ENCODE results near the gene ADAMTS6.
"Not testable (repeated sequence)": the region's sequence is repeated elsewhere in the genome, so short reads cannot be mapped to it uniquely, and the experiment has no call there.

ADAMTS6 gene

DNA sequence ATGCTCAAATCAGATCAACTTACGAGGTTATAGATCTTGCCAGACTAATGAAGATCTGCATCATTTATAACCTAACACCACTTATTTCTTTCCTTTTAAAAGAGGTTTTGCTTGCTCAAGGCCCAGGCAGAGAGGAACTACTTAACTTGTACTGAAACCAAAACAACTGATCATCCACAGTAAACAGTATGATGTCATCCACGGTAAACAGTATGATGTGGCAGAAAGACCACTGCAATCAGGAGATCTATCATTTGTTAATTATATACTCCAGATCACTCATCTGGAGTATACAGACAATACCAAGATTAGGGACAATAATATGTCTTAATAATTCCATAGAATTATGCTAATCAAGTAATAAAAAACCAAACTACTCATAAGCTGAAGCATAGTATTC lies 116.8 kb downstream of the ADAMTS6 start:
- DNase-seq, result peak; percentile 51

- DNase-seq, result no peak
Observed at GRCh38 chr5:65363499-65363898, 118.2 kb downstream of the ADAMTS6 start.

GRCh38 chr5:65359981-65360380 lies 121.7 kb downstream of the ADAMTS6 start:
- peak; percentile 29 for DNase-seq

GRCh38 chr5:65359569-65359968 lies 122.2 kb downstream of the ADAMTS6 start:
- DNase-seq, result no peak

DNA sequence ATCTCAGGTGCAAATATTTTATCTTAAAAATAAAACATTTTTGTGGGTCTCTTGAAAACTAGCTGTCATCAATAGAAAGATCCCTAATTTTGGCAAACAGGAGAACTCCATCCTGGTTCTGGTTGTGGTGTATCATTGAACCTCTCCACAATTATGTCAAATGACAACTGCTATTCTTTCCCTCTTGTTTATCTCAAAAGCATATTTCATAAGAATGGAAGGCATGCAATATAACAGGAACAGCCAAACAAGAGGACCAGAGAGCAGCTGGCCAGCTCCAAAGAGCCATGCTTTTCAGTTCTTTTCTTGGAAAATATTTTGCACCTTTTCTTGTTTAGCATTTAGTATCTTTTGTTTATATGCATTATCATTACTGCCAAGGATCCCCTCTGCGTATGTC lies 125.4 kb downstream of the ADAMTS6 start:
- DNase-seq, result no peak

DNA sequence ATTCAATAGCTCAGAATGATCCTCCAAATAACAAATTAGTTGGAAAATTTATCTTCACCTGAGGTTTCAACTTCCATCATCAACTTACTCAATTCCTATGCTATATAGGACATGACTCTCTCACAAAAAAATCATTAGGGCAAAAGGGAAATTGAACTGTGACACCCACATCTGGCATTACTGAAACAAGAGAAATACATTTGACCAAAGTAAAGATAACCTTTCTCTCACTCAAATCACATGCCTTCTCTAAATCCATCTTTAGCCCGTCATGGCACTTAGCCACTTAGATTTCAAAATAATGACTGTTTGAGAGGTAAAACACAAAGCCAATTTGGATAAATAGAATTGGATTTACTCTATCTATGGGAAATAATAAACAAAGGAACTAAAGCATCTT lies 126.4 kb downstream of the ADAMTS6 start:
- DNase-seq, result no peak

DNA sequence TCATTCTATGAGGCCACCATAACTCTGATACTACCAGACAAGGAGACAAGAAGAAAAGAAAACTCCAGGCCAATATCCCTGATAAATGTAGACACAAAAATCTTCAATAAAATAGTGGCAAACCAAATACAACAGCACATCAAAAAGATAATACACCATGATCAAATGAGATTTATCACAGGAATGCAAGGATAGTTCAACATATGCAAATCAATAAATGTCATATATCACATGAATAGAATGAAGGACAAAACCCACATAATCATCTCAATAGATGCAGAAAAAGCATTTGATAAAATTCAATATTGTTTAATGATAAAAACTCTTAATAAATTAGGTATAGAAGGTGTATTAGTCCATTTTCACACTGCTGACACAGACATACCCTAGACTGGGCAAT lies 139.9 kb downstream of the ADAMTS6 start:
- no peak for DNase-seq

GRCh38 chr5:65338606-65339151 lies 143.0 kb downstream of the ADAMTS6 start:
- DNase-seq, result no peak

DNA sequence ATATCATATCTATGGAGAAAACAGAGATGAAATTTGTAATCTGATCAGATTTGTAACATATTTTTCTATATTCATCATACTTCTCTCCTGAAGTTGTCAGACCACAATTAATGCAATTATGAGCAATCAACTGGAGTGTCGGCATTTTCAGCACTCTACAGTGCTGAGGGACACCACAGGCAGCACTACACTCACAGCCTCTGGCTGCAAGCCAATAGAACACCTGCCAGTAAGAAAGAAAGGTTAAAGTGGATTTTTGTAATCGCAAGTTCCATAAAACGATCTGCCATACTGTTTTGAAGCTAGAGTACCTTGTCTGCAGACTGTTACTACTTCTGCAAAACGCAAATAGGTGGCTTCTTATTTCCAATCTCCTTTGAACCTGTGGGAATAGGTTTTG lies 147.6 kb downstream of the ADAMTS6 start:
- DNase-seq, result no peak

- DNase-seq, result no peak
Observed at GRCh38 chr5:65332591-65332990, 149.1 kb downstream of the ADAMTS6 start.

- DNase-seq, result no peak
Observed at GRCh38 chr5:65329266-65329665, 152.5 kb downstream of the ADAMTS6 start.

- peak; percentile 27 for DNase-seq
Observed at GRCh38 chr5:65327582-65327981, 154.1 kb downstream of the ADAMTS6 start.

GRCh38 chr5:65326922-65327321 lies 154.8 kb downstream of the ADAMTS6 start:
- DNase-seq, result peak; percentile 27

- DNase-seq, result no peak
Observed at GRCh38 chr5:65324226-65324625, 157.5 kb downstream of the ADAMTS6 start.

DNA sequence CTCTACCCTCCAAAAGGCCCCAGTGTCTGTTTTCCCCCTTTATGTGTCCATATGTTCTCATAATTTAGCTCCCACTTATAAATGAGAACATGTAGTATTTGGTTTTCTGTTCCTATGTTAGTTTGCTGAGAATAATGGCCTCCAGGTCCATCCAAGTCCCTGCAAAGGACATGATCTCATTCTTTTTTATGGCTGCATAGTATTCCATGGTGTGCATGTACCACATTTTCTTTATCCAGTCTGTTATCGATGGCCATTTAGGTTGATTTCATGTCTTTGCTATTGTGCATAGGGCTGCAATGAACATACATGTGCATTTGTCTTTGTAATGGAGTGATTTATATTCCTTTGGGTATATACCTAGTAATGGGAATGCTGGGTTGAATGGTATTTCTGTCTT lies 161.0 kb downstream of the ADAMTS6 start:
- not testable (repeated sequence) for DNase-seq

DNA sequence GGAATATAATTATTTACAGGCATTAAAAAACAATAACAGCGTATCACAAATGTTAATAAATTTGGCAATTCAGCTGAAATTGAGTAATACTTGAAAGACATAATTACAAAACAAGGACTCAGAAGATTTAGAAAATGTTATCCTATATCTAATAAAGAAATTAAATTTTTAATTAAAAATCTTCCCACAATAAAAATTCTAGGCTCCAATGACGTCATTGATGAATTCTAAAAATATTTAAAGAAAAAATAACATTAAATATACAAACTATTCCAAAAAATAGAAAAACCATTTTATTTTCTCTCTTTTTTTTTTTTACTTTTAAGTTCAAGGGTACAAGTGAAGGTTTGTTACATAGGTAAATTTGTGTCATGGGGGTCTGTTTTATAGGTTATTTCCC lies 161.5 kb downstream of the ADAMTS6 start:
- no peak for DNase-seq

GRCh38 chr5:65307931-65308330 lies 173.8 kb downstream of the ADAMTS6 start:
- no peak for DNase-seq

- DNase-seq, result peak; percentile 43
Observed at GRCh38 chr5:65307088-65307487, 174.6 kb downstream of the ADAMTS6 start.

GRCh38 chr5:65305913-65306312 lies 175.8 kb downstream of the ADAMTS6 start:
- peak; percentile 72 for DNase-seq

- DNase-seq, result peak; percentile 19
Observed at GRCh38 chr5:65299861-65300260, 181.9 kb downstream of the ADAMTS6 start.

DNA sequence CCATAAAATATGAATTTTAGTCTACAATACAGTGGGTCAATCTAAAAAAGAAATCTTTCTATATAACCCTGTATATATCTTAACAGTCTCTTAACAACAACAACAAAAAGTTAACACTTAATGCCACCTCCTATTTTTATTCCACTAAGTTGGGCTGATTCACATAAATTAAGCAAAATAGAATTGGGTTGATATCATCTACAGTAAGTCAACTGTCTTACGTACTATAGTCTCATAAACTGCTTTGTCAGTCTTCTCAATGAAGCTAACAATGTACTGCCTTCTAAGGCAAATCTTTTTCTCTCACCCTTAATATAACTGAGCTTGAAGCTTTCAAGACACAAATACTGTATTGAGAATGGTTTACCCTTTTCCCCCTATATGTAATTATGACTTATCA lies 185.7 kb downstream of the ADAMTS6 start:
- DNase-seq, result no peak

- no peak for DNase-seq
Observed at GRCh38 chr5:65292196-65292595, 189.5 kb downstream of the ADAMTS6 start.

GRCh38 chr5:65290677-65291076 lies 191.0 kb downstream of the ADAMTS6 start:
- no peak for DNase-seq

GRCh38 chr5:65288657-65289056 lies 193.1 kb downstream of the ADAMTS6 start:
- no peak for DNase-seq

DNA sequence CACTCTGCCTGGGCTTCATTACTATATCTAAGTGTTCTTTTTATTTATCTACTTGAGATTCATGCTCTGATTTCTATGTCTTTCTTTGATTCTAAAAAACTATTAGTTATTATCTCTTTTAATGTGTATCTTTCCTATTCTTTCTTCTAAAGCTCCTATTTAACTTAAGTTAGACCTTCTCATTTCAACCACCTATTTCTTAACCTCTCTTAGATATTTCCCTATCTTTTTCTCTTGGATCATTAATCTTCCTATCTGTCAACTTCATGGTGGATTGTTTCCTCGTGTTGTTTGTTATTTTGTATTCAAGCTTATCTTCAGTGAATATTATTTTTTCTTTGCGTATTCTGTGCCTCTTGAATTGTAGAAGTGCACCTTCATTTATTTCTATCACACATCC lies 202.1 kb downstream of the ADAMTS6 start:
- DNase-seq, result no peak
